Pancreas (tissue), 10 donors: ENCODE data around the gene AMPD2. TPM values are rescaled to one million over a fixed set of nuclear protein-coding genes. Genes with fewer than 3 reads are reported as not detected.

Experiments used
- ATAC-seq, 4 donors: fragments of 200-7000 bp; cut with Tn5 transposase; one replicate each; pipeline versions ENCODE4 v1.8.0 to v1.9.1; 2020; ENCODE audit warnings: mild to moderate bottlenecking in 4 of 4, moderate library complexity in 4 of 4
- DNase-seq, 6 donors: peaks; one replicate each; pipeline ENCODE4 v3.0.0-alpha.2; 2020
- FAIRE-seq: peaks from 2 replicates; lab custom pipeline; 2012; peaks lifted over from hg19 to GRCh38; lab: Jason Lieb, UNC
- H3K27ac ChIP-seq, 4 donors: fragments of 200-600 bp; sonication (generic); 1 replicate in 3 of 4; 2 replicates in 1 of 4; pipeline versions ENCODE4 v1.5.0 to v1.8.0; 2020
- H3K27me3 ChIP-seq, 4 donors: fragments of 200-600 bp; one replicate each; pipeline ENCODE4 v1.8.0; 2021
- H3K36me3 ChIP-seq, 3 donors: fragments of 200-600 bp; sonication (generic) in 1 of 3; one replicate each; pipeline versions ENCODE4 v1.5.0 to v1.8.0; 2020 to 2021
- H3K4me1 ChIP-seq, 3 donors: fragments of 200-600 bp; one replicate each; pipeline ENCODE4 v1.8.0; 2021
- H3K4me3 ChIP-seq, 4 donors: fragments of 200-600 bp; sonication (generic) in 2 of 4; one replicate each; pipeline versions ENCODE4 v1.5.0 to v1.8.0; 2020 to 2021
- H3K9me3 ChIP-seq, 4 donors: fragments of 200-600 bp; one replicate each; pipeline ENCODE4 v1.8.0; 2021
- CTCF ChIP-seq, 4 donors: fragments of 200-600 bp; sonication (generic) in 3 of 4; IDR thresholded peaks; one replicate each; pipeline versions ENCODE4 v1.5.0 to v1.8.0; 2021; ENCODE audit warnings: antibody characterized with exemption in 4 of 4
- WGBS, 2 donors: extraction: QIAGEN DNeasy Blood & Tissue Kit; methylation state at CpG; one replicate each; pipeline ENCODE4 v1.1.7; 2013; 5-methylcytosine and 5-hydroxymethylcytosine counted together
- intact Hi-C, 3 donors: fragments of 100-400 bp; cut with DNase I; formaldehyde crosslinking; loops; one replicate each; pipeline versions ENCODE4 v1.11.1 to v1.14.2; 2022
- polyA plus RNA-seq, 2 donors: library from polyadenylated mRNA; stranded (reverse); fragments of 200-250 nt; gene quantifications; one replicate each; pipeline ENCODE4 v1.2.3, GENCODE V29; 2013
- total RNA-seq, 6 donors: library from RNA; stranded (reverse); fragmentation: NEBNext Ultra II Directional in 4 of 6; extraction: Animal tissue kit (Norgen Biotek cat#: 25700) in 4 of 6; gene quantifications; one replicate each; pipeline versions ENCODE4 v1.2.1 to v1.2.4, GENCODE V29; 2021 to 2023
- donor health status: healthy with polysubstance abuse.
- donor health status: DM: no; HTN: no; CAD: no; lungs with moderate emphysema.
- donor health status: DM: no; HTN: no; CAD: no.
- donor health status: control.
- donor health status: control.
- donor health status: Bipolar disorder and iron deficiency.
- donor health status: DM: yes; HTN: yes; CAD: no.
- donor health status: DM: no; HTN: no; CAD: no.
- donor health status: DM: no; HTN: no; CAD: no.
- donor health status: DM: yes; HTN: yes; CAD: no.

Gene AMPD2
- total and polyA plus RNA-seq, 8 donors: 17.6 to 57.3 (median 35.5) TPM

DNA sequence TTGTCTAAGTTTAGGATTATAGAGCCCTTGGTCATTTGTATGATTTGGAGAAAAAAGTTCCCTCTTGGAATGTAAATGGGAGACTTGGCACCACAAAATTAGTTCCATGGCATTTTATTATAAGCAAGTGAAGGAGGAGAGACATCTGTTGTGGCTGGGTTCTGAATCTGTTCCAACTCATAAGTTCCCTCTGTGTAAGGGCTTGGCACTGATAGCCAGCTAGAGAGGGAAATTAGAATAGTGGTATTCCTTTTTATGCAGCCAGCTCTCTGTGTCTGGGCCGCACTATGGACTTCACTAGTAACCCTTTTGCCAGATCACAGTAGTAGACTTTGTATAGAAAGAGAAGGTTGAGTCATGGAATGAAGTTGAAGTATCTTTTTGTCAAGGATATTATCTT is 40.1 kb upstream of the AMPD2 start:
- peaks cover 0 to 32% (median 5%) of the 10 kb centered on the region in 3 donors for H3K36me3 ChIP-seq
- H3K4me1 ChIP-seq: no peaks in the 10 kb centered on the region
- H3K9me3 ChIP-seq: no peaks in the 10 kb centered on the region
- TF ChIP-seq CTCF (IDR thresholded peaks at IDR 0.05): no peak
- no peak for ATAC-seq
- no peaks in the 10 kb centered on the region for H3K27me3 ChIP-seq
- no peak overlapping the region for H3K27ac ChIP-seq
- no peak for DNase-seq
- intact Hi-C loops: no loop called here
- H3K4me3 ChIP-seq: no peak overlapping the region
- FAIRE-seq: no peak
- 92 to 96% methylated on average over 1 of the region's 1 CpG for WGBS, 2 donors

GRCh38 chr1:109582021-109582420 is 37.6 kb upstream of the AMPD2 start:
- ATAC-seq (no peak), FAIRE-seq (no peak), DNase-seq (no peak)
- H3K27me3 ChIP-seq: no peaks in the 10 kb centered on the region
- H3K36me3 ChIP-seq: peaks cover 0 to 47% (median 5%) of the 10 kb centered on the region in 3 donors
- 93 to 95% methylated on average over 2 of the region's 2 CpGs for WGBS, 2 donors
- no peak overlapping the region for H3K27ac ChIP-seq
- no peaks in the 10 kb centered on the region for H3K9me3 ChIP-seq
- no peak overlapping the region for H3K4me3 ChIP-seq
- intact Hi-C loops: no loop called here
- H3K4me1 ChIP-seq: no peaks in the 10 kb centered on the region
- TF ChIP-seq CTCF (IDR thresholded peaks at IDR 0.05): no peak

GRCh38 chr1:109584766-109585165 is 34.9 kb upstream of the AMPD2 start:
- no peak for TF ChIP-seq CTCF (IDR thresholded peaks at IDR 0.05)
- intact Hi-C loops: no loop called here
- no peak for ATAC-seq
- DNase-seq: no peak
- WGBS, 2 donors: 19 to 41% methylated on average over 1 of the region's 1 CpG
- Histone ChIP-seq H3K36me3 (peaks cover 0 to 47% (median 5%) of the 10 kb centered on the region in 3 donors), H3K4me3 (no peak overlapping the region), H3K9me3 (no peaks in the 10 kb centered on the region), H3K4me1 (peaks cover 0 to 3% (median 0%) of the 10 kb centered on the region in 3 donors), H3K27ac (no peak overlapping the region), H3K27me3 (no peaks in the 10 kb centered on the region)
- FAIRE-seq: no peak

GRCh38 chr1:109586055-109586454 is 33.6 kb upstream of the AMPD2 start:
- TF ChIP-seq CTCF (IDR thresholded peaks at IDR 0.05): no peak
- H3K27me3 ChIP-seq: no peaks in the 10 kb centered on the region
- WGBS, 2 donors: 85 to 92% methylated on average over 3 of the region's 3 CpGs
- DNase-seq (no peak), FAIRE-seq (no peak), ATAC-seq (no peak)
- no peak overlapping the region for H3K27ac ChIP-seq
- peaks cover 0 to 37% (median 5%) of the 10 kb centered on the region in 3 donors for H3K36me3 ChIP-seq
- intact Hi-C loops: no loop called here
- H3K4me3 ChIP-seq: no peak overlapping the region
- H3K9me3 ChIP-seq: no peaks in the 10 kb centered on the region
- peaks cover 0 to 3% (median 0%) of the 10 kb centered on the region in 3 donors for H3K4me1 ChIP-seq

GRCh38 chr1:109589177-109589576 is 30.5 kb upstream of the AMPD2 start:
- no peak for DNase-seq
- Histone ChIP-seq H3K27ac (no peak overlapping the region), H3K36me3 (peaks cover 0 to 22% (median 6%) of the 10 kb centered on the region in 3 donors), H3K27me3 (no peaks in the 10 kb centered on the region), H3K4me1 (peaks cover 0 to 3% (median 0%) of the 10 kb centered on the region in 3 donors), H3K4me3 (no peak overlapping the region), H3K9me3 (no peaks in the 10 kb centered on the region)
- ATAC-seq: no peak
- 34 to 35% methylated on average over 3 of the region's 3 CpGs for WGBS, 2 donors
- intact Hi-C loops: no loop called here
- no peak for FAIRE-seq
- no peak for TF ChIP-seq CTCF (IDR thresholded peaks at IDR 0.05)
